ENCODE results near the gene GFOD1. TPM values are rescaled to one million over a fixed set of nuclear protein-coding genes. Genes with fewer than 3 reads are reported as not detected.

Gene GFOD1
- total and polyA plus RNA-seq, 10 of the 15 experiments (the other 5 are each of a cell fraction or from before 2014, with no cell fraction given), result 6.5 to 41.4 (median 16.0) TPM

GRCh38 chr6:13417954-13418353 lies 69.4 kb downstream of the GFOD1 start (continued):
- TF ChIP-seq, protein P1, sequence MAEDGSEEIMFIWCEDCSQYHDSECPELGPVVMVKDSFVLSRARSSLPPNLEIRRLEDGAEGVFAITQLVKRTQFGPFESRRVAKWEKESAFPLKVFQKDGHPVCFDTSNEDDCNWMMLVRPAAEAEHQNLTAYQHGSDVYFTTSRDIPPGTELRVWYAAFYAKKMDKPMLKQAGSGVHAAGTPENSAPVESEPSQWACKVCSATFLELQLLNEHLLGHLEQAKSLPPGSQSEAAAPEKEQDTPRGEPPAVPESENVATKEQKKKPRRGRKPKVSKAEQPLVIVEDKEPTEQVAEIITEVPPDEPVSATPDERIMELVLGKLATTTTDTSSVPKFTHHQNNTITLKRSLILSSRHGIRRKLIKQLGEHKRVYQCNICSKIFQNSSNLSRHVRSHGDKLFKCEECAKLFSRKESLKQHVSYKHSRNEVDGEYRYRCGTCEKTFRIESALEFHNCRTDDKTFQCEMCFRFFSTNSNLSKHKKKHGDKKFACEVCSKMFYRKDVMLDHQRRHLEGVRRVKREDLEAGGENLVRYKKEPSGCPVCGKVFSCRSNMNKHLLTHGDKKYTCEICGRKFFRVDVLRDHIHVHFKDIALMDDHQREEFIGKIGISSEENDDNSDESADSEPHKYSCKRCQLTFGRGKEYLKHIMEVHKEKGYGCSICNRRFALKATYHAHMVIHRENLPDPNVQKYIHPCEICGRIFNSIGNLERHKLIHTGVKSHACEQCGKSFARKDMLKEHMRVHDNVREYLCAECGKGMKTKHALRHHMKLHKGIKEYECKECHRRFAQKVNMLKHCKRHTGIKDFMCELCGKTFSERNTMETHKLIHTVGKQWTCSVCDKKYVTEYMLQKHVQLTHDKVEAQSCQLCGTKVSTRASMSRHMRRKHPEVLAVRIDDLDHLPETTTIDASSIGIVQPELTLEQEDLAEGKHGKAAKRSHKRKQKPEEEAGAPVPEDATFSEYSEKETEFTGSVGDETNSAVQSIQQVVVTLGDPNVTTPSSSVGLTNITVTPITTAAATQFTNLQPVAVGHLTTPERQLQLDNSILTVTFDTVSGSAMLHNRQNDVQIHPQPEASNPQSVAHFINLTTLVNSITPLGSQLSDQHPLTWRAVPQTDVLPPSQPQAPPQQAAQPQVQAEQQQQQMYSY (CRISPR knock-in tag; IDR thresholded peaks at IDR 0.05), result no peak
- TF ChIP-seq SMAD5 (IDR thresholded peaks at IDR 0.05; ENCODE audit: low read depth) (no peak), NFIC (IDR thresholded peaks at IDR 0.05; ENCODE audit: low read depth, low read length) (no peak), RELA (IDR thresholded peaks at IDR 0.05; ENCODE audit: borderline replicate concordance, partially characterized antibody) (no peak)

- Histone ChIP-seq H3K36me3 (ENCODE audit: control insufficient read depth in 2 of 2, insufficient read depth in 2 of 2, low read length in 1 of 2) (peaks cover 8 to 16% of the 10 kb centered on the region in 2 experiments; a peak in 3 of 4 replicates), H3K4me2 (ENCODE audit: control insufficient read depth, insufficient read depth) (no peak overlapping the region), H3K9me3 (replicated peaks; ENCODE audit: control insufficient read depth, insufficient read depth, low read length) (no peaks in the 10 kb centered on the region; the same call in 2 of the 3 replicates), H3K27me3 (replicated peaks in 1 of 2; ENCODE audit: control insufficient read depth in 2 of 2, insufficient read depth in 2 of 2, low read length in 1 of 2) (no peaks in the 10 kb centered on the region), H3K4me3 (no peak overlapping the region), H3K4me1 (ENCODE audit: control insufficient read depth, insufficient read depth, low read length) (peaks cover 9% of the 10 kb centered on the region), H3K9ac (ENCODE audit: control insufficient read depth, insufficient read depth, low read length) (no peak overlapping the region), H2AFZ (ENCODE audit: control insufficient read depth, low read depth, low read length) (no peak overlapping the region), H4K20me1 (ENCODE audit: control insufficient read depth, insufficient read depth) (no peaks in the 10 kb centered on the region), H3K27ac (ENCODE audit: control insufficient read depth, insufficient read depth) (no peak overlapping the region), H3K79me2 (ENCODE audit: control insufficient read depth, insufficient read depth, low read length) (peaks cover 18% of the 10 kb centered on the region)
- ATAC-seq (no peak), DNase-seq (ENCODE audit: low read depth, low spot score) (no peak), FAIRE-seq (no peak)
- 77% methylated on average over 6 of the region's 6 CpGs for WGBS (ENCODE audit: insufficient coverage, insufficient replicate concordance, low lambda C conversion rate, missing lambda C conversion rate)
- intact Hi-C loops (cut with micrococcal nuclease; ENCODE audit: unreplicated experiment) (no loop called here), in situ Hi-C loops (cut with MboI) (no loop called here)
- SMC1A ChIA-PET (ENCODE audit: uncharacterized antibody, unreplicated experiment), result interaction anchor here (0.6 to 17.6 kb wide), 4 partner anchors 10 to 1632 kb away, joined by 3 to 240 read pairs (median 4); no protein-coding TSS in a partner anchor
- POLR2A ChIA-PET, result no interaction called here
- CTCF ChIA-PET, result interaction anchor here (0.6 kb wide), 2 partner anchors 13 to 34 kb away, joined by 3 read pairs; no protein-coding TSS in a partner anchor
- BruUV-seq (replicated peaks), result no TSS peak
- RAD21 ChIA-PET (ENCODE audit: unreplicated experiment), result no interaction called here
- TF ChIP-seq SREBF1 (IDR thresholded peaks at IDR 0.05; ENCODE audit: low read length) (no peak), GATAD2B (conservative IDR thresholded peaks at IDR 0.05; ENCODE audit: low read depth) (no peak), RELA (IDR thresholded peaks at IDR 0.05; ENCODE audit: borderline replicate concordance, partially characterized antibody) (no peak), USF1 (IDR thresholded peaks at IDR 0.05; ENCODE audit: borderline replicate concordance, extremely low read length, insufficient read depth, low read depth, low read length) (no peak), EP300 (IDR thresholded peaks at IDR 0.05; ENCODE audit: borderline replicate concordance in 1 of 2, control insufficient read depth in 1 of 2, low read depth in 2 of 2, low read length in 2 of 2) (no peak), BCLAF1 (IDR thresholded peaks at IDR 0.05) (no peak), PBX3 (IDR thresholded peaks at IDR 0.05; ENCODE audit: insufficient replicate concordance, low read depth, low read length) (no peak), HDAC6 (IDR thresholded peaks at IDR 0.05; ENCODE audit: unreplicated experiment) (no peak), SMARCA5 (IDR thresholded peaks at IDR 0.05) (no peak)
These were observed 70.0 kb downstream of the GFOD1 start for GRCh38 chr6:13417431-13417830.

Measured in GM12878 (cell line).